Stimulated activated naive CD4-positive, alpha-beta T cell treated with Interleukin-2 at 50 U/mL for 16 hours (primary cell): ENCODE measurements around the gene GMPPB.
"Not testable (repeated sequence)": the region's sequence is repeated elsewhere in the genome, so short reads cannot be mapped to it uniquely, and the experiment has no call there.

Source experiments
- DNase-seq: peaks from one replicate; lab custom pipeline; 2025; lab: John Stamatoyannopoulos, UW

Gene GMPPB

DNA sequence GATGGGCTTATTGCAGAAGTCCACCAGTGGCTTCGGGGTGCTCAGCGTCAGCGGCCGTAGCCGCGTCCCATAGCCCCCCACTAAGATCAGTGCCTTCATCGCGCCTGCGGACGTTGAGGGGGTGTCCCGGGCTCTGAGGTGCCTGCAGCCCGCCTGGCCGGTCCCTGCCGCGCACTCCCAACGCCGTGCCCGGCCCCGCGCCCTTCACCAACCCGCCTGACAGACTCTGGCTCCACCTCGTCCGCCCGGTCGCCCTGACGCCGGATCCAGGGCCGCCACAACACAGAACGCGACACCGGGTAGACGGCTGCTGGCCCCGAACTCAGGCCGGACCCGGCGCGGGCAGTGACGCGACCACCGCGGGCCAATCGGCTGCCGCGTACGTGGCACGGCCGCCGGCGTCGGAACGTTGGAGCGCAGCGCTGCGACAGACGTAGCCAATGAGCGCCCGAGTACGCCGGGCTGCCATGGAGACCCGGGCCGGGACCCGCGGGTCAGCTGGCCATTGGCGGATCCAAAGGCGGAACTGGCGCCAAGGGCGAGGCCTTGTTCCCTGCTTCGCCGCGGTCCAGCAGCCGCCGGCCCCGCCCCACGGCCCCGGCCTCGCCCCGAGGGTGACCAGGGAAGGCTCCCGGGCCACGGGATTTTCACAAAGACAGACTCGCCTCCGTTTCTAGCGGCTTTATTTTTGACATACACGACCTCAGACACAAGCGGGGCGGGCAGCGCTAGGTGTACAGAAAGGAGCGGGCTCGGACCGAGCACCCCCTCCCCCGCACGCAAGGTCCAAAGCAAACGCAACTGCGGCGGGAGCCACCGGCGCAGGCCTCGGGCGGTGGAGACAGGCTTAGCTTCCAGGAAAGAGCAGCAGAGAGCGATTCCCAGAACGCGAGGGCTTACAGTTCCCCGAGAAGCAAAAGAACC, at the start of gene GMPPB:
TSS of gene GMPPB (minus strand) at position 324 of the 924 bp plus-strand sequence. CDS start at position 99, 225 bp downstream.
- DNase-seq, result peak; percentile 92

DNA sequence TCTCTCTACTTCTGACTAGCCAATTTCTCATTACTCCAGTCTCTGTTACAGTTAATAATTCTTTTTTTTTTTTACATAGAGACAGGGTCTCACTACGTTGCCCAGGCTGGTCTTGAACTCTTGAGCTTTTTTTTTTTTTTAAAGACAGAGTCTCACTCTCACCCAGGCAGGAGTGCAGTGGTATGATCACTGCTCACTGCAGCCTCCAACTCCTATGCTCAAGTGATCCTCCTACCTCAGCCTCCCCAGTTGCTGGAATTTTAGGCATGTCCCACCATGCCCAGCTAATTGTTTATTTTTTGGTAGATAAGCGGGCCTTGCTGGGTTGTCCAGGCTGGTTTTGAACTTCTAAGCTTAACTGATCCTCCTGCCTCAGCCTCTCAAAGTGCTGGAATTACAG, 49.0 kb upstream of the GMPPB start:
- no peak for DNase-seq

DNA sequence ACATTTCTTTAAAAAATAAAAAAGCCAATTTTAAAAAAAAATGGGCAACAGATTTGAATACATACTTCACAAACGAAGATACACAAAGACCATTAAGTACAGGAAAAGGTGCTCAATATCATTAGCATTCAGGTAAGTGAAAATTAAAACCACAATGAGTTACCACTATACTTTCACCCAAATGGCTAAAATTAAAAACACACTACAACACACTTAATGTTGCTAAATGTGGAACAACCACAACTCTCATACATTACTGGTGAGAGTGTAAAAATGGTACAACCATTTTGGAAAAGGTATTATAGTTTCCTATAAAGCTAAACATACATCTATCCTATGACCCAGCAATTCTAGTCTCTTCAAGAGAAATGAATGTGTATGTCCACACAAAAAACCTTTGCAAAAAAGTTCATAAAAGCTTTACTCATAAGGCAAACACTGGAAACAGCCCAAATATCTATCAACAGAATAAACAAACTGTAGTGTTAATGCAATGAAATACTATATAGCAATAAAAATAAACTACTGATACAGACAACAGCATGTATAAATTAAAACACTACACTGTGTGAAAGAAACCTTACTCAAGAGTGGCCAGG, 47.7 kb upstream of the GMPPB start:
- DNase-seq, result no peak

DNA sequence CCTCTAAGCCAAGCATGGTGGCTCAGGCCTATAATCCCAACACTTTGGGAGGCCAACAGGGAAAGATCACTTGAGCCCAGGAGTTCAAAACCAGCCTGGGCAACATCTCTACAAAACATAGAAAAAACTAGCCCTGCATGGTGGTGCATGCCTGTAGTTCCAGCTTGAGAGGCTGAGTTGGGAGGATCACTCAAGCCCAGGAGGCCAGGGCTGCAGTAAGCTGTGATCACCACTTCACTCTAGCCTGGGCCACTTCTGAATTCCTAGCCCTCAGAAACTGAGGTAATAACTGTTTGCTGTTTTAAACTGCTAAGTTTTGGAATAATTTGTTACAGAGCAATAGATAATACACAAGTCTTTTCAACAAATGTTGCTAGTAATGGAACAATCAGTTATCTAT, 46.2 kb upstream of the GMPPB start:
- DNase-seq, result no peak

DNA sequence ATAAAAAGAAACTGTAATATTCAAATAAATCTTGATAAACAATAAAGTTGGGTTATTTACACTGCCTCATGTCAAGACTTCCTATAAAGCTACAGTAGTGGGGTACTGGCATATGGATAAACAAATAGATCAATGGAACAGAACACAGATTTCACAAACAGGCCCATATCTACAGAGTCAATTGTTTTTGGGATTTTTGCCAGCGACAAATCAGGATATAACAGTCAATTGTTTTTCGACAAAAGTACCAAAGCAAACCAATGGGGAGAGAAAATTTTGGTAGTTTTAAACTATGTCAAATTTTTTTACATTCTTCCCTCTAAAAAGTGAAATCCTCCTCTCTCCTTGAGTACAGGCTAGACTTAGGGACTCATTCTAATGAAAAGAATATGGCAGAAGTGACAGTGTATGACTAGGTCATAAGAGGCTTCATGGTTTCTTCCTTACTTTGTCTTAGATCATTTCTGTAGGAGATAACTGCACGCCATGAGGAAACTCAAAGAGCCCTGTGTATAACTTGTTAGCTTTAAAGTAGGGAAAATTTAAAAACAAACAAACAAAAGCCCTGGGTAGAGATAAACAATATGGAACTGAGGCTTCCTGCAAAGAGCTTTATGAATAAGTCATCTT, 45.6 kb upstream of the GMPPB start:
- DNase-seq, result no peak

DNA sequence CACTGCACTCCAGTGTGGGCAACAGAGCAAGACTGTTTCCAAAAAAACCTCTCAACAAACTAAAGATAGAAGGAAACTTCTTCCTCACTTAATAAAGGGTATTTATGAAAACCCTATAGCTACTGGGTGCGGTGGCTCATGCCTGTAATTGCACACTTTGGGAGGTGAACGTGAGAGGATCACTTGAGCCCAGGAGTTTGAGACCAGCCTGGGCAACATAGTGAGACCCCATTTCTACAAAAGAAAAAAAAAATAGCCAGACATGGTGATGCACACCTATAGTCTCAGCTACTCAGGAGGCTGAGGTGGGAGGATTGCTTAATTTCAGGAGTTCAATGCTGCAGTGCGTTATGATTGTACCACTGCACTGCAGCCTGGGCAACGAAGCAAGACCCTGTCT, 40.2 kb upstream of the GMPPB start:
- DNase-seq, result no peak

DNA sequence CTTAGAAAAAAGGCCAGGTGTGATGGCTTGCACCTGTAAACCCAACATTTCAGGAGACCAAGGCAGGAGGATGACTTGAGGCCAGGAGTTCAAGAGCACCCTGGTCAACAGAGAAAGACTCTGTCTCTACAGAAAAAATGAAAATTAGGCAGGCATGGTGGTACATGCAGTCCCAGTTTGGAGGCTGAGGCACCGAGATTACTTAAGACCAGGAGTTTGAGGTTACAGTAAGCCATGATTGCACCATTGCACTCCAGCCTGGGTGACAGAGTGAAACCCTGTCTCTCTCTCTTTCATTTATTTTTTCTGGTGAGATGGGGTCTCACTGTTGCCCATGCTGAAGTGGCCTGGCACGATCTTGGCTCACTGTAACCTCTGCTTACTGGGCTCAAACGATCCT, 37.9 kb upstream of the GMPPB start:
- DNase-seq, result no peak

DNA sequence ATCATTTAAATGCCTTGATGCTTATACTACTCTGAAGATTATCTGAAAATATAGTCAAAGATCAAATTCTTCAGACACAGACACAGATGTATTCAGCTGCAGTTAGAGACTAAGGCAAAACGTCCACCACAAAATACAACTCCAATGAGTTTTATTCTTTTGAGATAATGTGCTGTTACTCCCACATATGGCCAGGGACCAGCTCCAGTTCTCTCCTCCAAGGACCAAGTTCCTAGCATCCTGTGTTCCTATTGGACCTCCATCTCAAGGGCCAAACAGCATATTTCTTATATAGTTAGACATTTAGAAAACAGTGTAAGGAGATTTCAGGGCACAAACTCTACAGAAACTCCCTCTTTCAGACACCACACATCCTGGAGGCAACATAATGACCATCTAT, 35.5 kb upstream of the GMPPB start:
- no peak for DNase-seq

DNA sequence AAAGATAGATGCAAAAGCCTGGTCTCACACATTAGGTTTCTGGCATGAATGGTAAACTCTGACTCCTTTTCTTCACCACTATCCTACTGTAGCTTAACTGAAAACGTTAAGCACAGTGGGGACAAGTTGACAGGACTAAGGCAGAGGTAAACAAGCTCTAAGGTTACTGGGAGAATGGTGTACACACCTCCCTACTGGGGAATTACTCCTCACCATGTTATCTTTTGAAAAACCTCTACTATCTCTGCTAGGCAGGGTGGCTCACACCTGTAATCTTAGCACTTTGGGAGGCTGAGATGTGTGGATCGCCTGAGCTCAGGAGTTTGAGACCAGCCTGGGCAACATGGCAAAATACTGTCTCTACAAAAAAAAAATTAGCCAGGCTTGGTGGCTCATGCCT, 33.4 kb upstream of the GMPPB start:
- no peak for DNase-seq

DNA sequence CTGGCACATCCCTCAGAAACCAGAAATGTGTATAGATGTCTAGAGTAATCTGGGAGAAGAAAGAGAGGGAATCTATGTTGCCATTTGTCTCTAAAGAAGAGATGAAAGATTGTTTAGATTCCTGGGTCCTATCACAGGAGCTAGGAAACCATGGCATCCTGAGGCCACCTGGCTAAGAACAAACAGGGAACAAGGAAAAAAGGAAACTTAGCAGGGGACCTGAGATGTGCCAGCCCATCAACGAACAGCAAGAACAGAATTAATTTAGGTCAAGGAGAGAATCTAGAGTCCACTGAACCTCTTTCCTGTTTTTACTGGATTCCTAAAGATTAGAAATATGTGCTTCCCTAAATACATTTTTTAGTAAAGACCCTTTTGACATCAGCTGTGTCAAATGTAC, 32.3 kb upstream of the GMPPB start:
- DNase-seq, result no peak

DNA sequence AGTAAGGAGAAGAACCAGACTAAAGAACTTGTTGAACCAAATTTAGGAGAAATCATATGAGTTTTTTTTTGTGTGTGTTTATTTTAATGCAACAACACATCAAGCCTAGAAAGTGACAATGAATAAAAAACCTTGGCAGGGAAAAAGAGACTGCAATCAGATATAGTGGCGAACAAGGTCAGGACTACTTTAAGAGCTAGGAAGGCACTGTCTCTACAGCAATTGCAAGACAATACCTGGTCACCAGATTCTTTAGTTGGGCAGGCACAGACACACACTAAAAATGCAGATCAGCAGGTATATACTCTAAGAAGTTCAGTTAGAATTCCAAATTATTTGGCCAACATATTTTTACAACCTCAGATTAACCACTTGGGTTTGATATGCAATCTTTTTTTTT, 30.8 kb upstream of the GMPPB start:
- DNase-seq, result no peak

DNA sequence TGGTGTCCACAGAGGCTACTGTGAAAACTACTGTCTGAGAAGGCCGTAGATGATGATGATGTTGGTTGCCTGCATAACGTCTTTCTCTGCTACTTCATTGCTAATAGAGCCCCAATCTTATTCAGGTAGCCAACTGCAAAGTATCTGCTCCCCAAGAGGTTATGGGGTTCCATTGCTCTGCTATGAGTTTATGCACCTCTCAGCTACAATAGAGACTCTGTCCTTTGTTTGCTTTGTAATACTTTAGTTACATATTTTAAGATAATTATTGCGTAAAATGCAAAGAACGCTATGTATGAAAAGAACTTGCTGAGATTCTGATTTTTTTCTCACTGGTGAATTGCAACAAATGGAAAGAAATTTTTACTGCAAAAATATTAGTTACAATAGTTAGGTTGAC, 27.8 kb upstream of the GMPPB start:
- no peak for DNase-seq

DNA sequence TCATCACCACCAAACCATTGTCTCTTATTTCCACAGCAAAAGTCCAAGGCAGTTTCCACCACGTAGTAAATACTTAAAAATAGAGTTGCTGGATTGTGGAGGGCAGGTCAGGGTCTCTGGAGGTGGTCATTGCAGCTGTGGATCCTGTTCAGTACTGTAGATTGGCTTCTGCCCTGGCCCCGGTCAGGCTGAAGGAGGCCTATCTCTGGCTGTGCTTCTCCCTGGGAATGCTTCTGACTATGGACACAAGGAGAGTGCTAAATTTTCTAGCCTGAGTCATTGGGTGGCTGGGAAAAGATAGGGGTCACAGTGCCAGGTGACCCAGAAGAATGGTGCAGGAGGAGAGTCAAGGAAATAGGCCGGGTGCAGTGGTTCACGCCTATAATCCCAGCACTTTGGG, 26.3 kb upstream of the GMPPB start:
- DNase-seq, result no peak

DNA sequence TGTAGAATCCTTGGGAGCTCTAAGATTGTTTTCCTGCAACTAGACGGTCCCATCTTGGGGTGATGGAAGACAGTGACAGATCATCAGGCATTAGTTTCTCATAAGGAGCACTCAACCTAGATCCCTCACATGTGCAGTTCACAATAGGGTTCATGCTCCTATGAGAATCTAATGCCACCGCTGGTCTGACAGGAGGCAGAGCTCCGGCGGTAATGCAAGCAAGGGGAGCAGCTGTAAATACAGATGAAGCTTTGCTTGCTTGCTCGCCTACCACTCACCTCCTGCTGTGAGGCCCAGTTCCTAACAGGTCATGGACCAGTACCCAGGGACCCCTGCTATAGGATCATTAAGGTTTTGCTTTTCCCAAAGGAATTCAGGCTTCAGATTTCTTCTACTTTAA, 25.1 kb upstream of the GMPPB start:
- DNase-seq, result not testable (repeated sequence)

DNA sequence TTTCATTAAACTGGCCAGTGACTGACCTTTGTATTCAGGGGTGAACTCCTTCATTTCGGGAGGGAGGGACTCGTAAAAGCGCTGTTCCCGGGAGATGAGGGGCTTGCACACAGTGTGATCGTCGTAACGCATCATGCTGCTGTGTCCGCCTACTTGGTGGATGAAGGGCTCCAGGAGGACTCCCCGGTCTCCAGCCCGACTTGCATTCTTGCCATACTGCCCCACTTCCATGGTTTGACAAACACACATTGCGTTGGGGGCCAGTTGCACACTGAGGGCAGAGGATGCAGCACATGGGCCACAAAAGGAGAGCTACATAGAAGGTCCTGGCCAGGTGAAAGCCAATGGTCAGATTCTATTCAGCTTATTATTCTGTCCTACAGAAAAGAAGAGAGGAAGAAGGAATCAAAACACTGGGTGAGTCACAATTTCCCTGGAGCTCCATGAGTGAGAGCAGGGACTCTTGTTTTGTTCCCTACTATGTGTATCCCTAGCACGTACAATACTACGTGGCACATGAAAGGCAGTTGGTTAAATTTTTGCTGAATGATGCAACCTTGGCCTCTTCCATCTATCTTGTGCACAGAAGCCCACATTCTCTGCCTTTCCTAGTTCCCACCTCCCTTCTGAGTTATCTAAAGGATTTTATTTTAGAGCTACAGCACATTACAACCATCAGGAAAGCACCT, 24.2 kb upstream of the GMPPB start:
- DNase-seq, result no peak

DNA sequence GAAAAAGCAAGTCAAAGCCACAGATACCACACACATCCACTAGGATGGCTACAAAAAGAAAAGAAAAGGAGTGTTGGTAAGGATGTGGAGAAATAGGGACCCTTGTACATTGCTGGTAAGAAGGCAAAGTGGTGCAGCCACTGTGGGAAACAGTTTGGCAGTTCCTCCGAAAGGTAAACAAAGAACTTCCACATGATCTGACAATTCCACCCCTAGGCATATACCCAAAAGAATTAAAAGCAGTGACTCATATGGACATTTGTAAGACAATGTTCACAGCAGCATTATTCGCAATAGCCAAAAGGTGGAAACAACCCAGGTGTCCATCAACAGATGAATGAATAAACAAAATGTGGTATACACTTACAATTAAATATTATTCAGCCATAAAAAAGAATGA, 22.2 kb upstream of the GMPPB start:
- no peak for DNase-seq

DNA sequence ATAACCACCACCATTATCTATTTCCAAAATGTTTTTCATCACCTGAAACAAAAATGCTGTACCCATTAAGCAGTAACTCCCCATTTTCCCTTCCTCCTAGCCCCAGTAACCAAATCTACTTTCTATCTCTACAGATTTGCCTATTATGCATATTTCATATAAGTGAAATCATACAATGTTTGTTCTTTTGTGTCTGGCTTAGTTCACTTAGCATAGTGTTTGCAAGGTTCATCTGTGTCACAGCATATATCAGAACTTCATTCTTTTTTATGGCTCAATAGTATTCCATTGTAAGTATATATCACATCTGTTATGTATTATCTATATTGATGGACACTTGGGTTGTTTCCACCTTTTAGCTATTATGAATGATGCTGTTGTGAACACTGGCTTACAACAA, 16.7 kb upstream of the GMPPB start:
- no peak for DNase-seq

DNA sequence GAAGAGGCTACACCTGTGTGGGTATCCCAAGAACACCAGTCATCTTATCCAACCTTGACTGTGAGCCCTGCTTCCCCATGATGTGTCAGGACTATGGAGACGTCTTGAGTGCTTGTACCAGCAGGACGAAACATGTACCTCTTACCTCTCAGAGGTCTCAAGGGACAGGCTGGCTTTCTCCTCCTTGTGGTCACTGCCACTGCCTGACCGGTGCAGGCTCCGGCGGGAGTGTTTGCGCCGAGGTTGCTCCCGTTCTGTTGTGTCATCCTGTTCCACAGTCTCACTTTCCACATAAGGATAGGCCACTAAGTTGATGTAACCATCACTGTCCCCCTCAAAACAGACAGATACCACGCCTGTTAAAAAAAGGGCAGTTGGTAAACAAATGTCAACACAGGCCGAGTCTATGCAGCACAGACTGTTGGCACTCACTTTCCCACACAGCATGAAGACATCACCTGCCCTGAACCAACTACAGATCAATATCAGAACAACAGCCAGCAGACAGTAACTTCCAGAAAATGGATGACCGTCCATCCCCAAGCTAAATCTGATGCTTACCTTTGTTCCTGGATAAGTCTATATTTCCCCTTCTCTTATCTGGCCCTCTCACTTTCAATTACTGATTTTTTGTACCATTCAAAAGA, 14.4 kb upstream of the GMPPB start:
- no peak for DNase-seq

DNA sequence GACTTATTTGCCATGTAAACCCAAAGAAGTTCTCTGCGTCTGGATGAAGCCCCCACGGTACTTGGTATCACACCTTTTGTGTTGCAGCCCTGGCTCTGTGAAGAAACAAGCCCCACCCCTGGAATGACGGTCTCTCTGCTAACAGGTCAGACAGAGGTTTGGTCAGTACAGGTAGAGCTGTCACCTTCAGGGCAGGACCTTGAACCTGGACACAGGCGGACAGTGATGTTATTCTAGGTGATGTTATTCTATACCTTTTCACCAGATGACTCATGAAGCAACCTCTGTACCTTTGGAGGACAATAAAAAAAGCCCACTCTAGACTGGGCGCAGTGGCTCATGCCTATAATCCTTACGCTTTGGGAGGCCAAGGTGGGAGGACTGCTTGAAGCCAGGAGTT, 11.0 kb upstream of the GMPPB start:
- DNase-seq, result no peak

DNA sequence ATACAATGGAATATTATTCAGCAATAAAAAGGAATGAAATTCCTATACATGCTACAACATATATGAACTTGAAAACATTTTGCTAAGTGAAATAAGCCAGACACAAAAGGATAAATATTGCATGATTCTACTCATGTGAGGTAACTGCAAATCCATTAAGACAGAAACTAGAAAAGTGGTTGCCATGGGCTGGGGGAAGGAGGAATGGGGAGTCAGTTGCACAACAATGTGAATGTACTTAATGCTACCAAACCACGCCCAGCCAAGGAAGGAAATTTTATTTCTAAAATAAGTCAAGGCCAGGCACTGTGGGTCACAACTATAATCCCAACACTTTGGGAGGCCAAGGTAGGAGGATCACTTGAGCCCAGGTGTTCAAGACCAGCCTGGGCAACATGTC, 9.8 kb upstream of the GMPPB start:
- DNase-seq, result no peak

DNA sequence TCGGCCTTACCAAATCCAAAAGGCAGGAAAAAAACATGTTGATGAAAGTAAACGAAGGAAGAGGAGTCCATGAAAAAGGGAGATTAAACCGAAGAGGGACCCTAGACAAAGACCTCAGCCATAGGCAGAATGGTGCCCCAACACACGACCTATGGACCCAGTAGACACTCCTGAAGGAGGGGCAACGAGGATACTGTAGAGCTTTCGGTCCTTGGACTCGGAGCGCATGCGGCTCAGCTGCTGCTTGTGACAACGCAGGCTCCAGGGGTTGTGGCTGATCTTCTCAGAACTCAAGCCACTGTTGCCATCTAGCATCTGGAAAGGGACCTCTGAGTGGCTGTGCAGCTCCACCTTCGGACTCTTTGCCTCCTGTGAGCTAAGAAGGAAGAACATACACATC, 8.8 kb upstream of the GMPPB start:
- DNase-seq, result no peak

DNA sequence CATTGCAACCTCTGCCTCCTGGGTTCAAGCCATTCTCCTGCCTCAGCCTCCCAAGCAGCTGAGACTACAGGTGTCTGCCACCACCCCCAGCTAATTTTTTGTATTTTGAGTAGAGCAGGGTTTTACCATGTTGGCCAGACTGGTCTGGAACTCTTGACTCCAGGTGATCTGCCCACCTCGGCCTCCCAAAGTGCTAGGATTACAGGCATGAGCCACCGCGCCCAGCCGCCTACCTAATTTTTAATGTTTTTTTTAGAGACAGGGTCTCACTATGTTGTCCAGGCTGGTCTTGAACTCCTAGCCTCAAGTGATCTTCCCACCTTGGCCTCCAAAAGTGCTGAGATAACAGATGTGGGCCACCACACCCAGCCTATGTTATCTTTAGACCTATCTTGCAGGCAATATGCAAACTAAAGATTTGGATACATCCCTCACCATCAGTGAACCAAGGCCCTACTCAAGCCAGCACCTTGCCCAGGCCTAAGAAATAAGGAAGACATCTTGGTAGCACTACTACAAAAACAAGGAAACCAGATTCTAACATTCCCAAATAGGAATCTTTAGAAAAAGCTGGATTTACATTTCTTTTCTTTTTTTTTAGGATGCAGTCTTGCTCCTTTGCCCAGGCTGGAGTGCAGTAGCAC, 6.3 kb upstream of the GMPPB start:
- no peak for DNase-seq
